Panc1 (cell line): Measurements from ENCODE around the gene RASL11B. TPM values are rescaled to one million over a fixed set of nuclear protein-coding genes. Genes with fewer than 3 reads are reported as not detected.

Experiments used
- ATAC-seq: fragments of 200-7000 bp; cut with Tn5 transposase; 2 replicates; pipeline ENCODE4 v1.9.1; 2020; ENCODE audit warnings: mild to moderate bottlenecking, moderate library complexity
- BruUV-seq: library from RNA; stranded (reverse); fragments of 400-500 nt; replicated peaks from 2 replicates; lab custom pipeline; 2021; lab: Mats Ljungman, UMichigan
- CTCF ChIA-PET: fragments of 300-600 bp; sonication (Branson Sonifier 250); formaldehyde crosslinking; loops from one replicate; lab custom pipeline; 2022; ENCODE audit warnings: antibody characterized with exemption; lab: Charles Lee
- POLR2A ChIA-PET: fragments of 300-600 bp; sonication (Branson Sonifier 250); formaldehyde crosslinking; loops from one replicate; lab custom pipeline; 2022; ENCODE audit warnings: antibody characterized with exemption; lab: Charles Lee
- DNase-seq: peaks from one replicate; pipeline ENCODE4 v3.0.0-alpha.2; 2010; ENCODE audit warnings: low read depth, low spot score
- H3K27ac ChIP-seq: 2 replicates; pipeline ENCODE4 v1.5.1; 2011; ENCODE audit warnings: mild to moderate bottlenecking, low read length, inconsistent platforms
- H3K27me3 ChIP-seq: fragments of 200-500 bp; sonication (Bioruptor generic); 2 replicates; pipeline ENCODE4 v1.6.0; 2014; ENCODE audit warnings: low read length, inconsistent platforms; ENCODE audit not compliant: control insufficient read depth, insufficient read depth
- H3K36me3 ChIP-seq: fragments of 200-500 bp; sonication (Bioruptor generic); 2 replicates; pipeline ENCODE4 v1.5.1; 2014; ENCODE audit warnings: inconsistent platforms, mild to moderate bottlenecking, low read length, moderate library complexity; ENCODE audit not compliant: control insufficient read depth, insufficient read depth
- H3K4me1 ChIP-seq: 2 replicates; pipeline ENCODE4 v1.5.1; 2011; ENCODE audit warnings: inconsistent platforms, mild to moderate bottlenecking, low read length, moderate library complexity; ENCODE audit not compliant: control insufficient read depth, insufficient read depth
- H3K4me3 ChIP-seq, 2 experiments: 2 replicates each; pipeline ENCODE4 v1.5.1; 2011 to 2012; ENCODE audit warnings: low read depth in 2 of 2, low read length in 2 of 2, mild to moderate bottlenecking in 2 of 2, inconsistent platforms in 1 of 2, moderate library complexity in 1 of 2
- H3K9me3 ChIP-seq: fragments of 200-500 bp; sonication (Bioruptor generic); 2 replicates; pipeline ENCODE4 v1.5.1; 2014; ENCODE audit warnings: low read depth, mild to moderate bottlenecking, inconsistent platforms, low read length, moderate library complexity; ENCODE audit not compliant: control insufficient read depth, insufficient read depth
- POLR2AphosphoS5 ChIP-seq: IDR thresholded peaks from 2 replicates; pipeline ENCODE4 v1.6.1; 2012; ENCODE audit warnings: mild to moderate bottlenecking, low read depth, low read length, moderate library complexity
- SIN3A ChIP-seq: IDR thresholded peaks from 2 replicates; pipeline ENCODE4 v1.6.1; 2012; ENCODE audit warnings: low read depth, mild to moderate bottlenecking, low read length, moderate library complexity, borderline replicate concordance; ENCODE audit not compliant: insufficient read depth
- TCF7L2 ChIP-seq: IDR thresholded peaks from 2 replicates; pipeline ENCODE4 v1.6.1; 2011; ENCODE audit warnings: mild to moderate bottlenecking, low read depth, low read length, inconsistent platforms
- in situ Hi-C: cut with HindIII; loops from 2 replicates; pipeline ENCODE4 v1.10.0; 2016; ENCODE audit warnings: low sequenced_read_pairs, low pct_unique_long_range_greater_than_20kb
- intact Hi-C: fragments of 100-400 bp; cut with micrococcal nuclease; formaldehyde crosslinking; loops from one replicate; pipeline ENCODE4 v1.10.0; 2022; ENCODE audit not compliant: unreplicated experiment
- total RNA-seq: library from RNA; stranded (reverse); gene quantifications from one replicate; pipeline ENCODE4 v1.2.1, GENCODE V29; 2021; ENCODE audit not compliant: unreplicated experiment
- TF ChIP-seq, protein P1 (sequence below), 2 experiments: IDR thresholded peaks; 2 replicates each; pipeline ENCODE4 v1.6.1; 2011 to 2012; ENCODE audit warnings: low read depth in 2 of 2, control low read depth in 1 of 2, low read length in 1 of 2, mild to moderate bottlenecking in 1 of 2, moderate library complexity in 1 of 2; ENCODE audit not compliant: insufficient read depth in 1 of 2
- TF ChIP-seq, protein P2 (sequence below): fragments of 450-650 bp; IDR thresholded peaks from 2 replicates; pipeline ENCODE4 v1.5.1; 2017; ENCODE audit warnings: mild to moderate bottlenecking

Gene RASL11B
- total RNA-seq, 1 experiment from 2014 or later: 0.21 TPM

DNA sequence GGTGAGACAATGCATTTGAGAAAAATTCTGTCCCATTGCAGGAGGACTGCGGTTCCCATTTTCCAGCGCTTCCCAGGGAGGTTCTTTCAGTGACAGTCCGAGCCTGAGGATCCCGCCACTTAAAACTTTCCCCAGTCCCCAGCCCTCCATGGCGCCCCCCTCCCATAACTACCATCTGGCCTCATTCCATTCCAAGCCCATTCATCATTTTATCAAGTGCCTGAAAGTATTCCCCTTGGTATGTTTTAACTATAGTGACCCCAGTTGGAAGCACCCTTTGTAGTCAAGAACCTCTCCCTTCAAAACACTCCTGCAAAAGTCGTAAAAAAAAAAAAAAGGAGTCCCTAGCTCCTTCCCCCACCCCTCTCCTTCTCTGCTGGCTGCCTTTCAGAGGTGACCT lies 1.2 kb downstream of the RASL11B start:
- intact Hi-C loops (no loop called here), in situ Hi-C loops (no loop called here)
- H3K4me3 ChIP-seq: no peak overlapping the region

DNA sequence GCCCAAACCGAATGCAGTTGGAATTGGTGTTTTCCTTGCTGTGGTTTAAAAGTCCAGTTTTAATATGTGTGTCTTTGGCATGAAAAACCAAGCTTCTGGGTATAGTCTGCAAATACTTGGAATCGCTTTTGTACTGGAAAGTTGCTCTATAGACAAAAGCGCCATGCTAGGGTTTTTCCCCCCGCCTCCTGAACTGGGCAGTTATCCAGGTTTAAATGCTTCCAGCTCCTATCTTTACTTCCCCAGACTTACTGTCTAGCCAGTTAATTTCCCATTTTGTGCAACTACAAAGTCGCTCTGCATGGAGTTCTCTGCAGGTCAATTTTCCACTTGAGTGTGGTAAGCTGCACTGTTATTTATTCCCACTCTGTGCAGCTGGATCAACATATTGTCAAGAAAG lies 2.7 kb downstream of the RASL11B start:
- no peak for DNase-seq
- in situ Hi-C loops (no loop called here), intact Hi-C loops (no loop called here)
- ATAC-seq: no peak
- ChIA-PET POLR2A (no interaction called here), CTCF (no interaction called here)
- Histone ChIP-seq H3K9me3 (no peaks in the 10 kb centered on the region), H3K4me3 (no peak overlapping the region), H3K4me1 (peaks cover 4% of the 10 kb centered on the region), H3K27me3 (no peaks in the 10 kb centered on the region; the same call in none of the 2 replicates), H3K27ac (no peak overlapping the region), H3K36me3 (no peaks in the 10 kb centered on the region)
- TF ChIP-seq, protein P1, sequence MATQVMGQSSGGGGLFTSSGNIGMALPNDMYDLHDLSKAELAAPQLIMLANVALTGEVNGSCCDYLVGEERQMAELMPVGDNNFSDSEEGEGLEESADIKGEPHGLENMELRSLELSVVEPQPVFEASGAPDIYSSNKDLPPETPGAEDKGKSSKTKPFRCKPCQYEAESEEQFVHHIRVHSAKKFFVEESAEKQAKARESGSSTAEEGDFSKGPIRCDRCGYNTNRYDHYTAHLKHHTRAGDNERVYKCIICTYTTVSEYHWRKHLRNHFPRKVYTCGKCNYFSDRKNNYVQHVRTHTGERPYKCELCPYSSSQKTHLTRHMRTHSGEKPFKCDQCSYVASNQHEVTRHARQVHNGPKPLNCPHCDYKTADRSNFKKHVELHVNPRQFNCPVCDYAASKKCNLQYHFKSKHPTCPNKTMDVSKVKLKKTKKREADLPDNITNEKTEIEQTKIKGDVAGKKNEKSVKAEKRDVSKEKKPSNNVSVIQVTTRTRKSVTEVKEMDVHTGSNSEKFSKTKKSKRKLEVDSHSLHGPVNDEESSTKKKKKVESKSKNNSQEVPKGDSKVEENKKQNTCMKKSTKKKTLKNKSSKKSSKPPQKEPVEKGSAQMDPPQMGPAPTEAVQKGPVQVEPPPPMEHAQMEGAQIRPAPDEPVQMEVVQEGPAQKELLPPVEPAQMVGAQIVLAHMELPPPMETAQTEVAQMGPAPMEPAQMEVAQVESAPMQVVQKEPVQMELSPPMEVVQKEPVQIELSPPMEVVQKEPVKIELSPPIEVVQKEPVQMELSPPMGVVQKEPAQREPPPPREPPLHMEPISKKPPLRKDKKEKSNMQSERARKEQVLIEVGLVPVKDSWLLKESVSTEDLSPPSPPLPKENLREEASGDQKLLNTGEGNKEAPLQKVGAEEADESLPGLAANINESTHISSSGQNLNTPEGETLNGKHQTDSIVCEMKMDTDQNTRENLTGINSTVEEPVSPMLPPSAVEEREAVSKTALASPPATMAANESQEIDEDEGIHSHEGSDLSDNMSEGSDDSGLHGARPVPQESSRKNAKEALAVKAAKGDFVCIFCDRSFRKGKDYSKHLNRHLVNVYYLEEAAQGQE (IDR thresholded peaks at IDR 0.05; ENCODE audit: insufficient read depth in 1 of 2, low read depth in 2 of 2, low read length in 1 of 2): no peak
- TF ChIP-seq TCF7L2 (no peak), SIN3A (no peak)
- TF ChIP-seq, protein P2, sequence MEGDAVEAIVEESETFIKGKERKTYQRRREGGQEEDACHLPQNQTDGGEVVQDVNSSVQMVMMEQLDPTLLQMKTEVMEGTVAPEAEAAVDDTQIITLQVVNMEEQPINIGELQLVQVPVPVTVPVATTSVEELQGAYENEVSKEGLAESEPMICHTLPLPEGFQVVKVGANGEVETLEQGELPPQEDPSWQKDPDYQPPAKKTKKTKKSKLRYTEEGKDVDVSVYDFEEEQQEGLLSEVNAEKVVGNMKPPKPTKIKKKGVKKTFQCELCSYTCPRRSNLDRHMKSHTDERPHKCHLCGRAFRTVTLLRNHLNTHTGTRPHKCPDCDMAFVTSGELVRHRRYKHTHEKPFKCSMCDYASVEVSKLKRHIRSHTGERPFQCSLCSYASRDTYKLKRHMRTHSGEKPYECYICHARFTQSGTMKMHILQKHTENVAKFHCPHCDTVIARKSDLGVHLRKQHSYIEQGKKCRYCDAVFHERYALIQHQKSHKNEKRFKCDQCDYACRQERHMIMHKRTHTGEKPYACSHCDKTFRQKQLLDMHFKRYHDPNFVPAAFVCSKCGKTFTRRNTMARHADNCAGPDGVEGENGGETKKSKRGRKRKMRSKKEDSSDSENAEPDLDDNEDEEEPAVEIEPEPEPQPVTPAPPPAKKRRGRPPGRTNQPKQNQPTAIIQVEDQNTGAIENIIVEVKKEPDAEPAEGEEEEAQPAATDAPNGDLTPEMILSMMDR: no peak
- no TSS peak for BruUV-seq

More for the DNA sequence above, 1.2 kb downstream of the RASL11B start:
- DNase-seq (no peak), ATAC-seq (no peak)
- ChIA-PET POLR2A (no interaction called here), CTCF (no interaction called here)
- H3K4me1 ChIP-seq: peaks cover 4% of the 10 kb centered on the region
- H3K9me3 ChIP-seq: no peaks in the 10 kb centered on the region
- no peaks in the 10 kb centered on the region for H3K36me3 ChIP-seq
- H3K27me3 ChIP-seq: no peaks in the 10 kb centered on the region; the same call in none of the 2 replicates
- BruUV-seq: no TSS peak
- no peak for TF ChIP-seq TCF7L2
- TF ChIP-seq SIN3A: no peak
- TF ChIP-seq POLR2AphosphoS5: no peak
- TF ChIP-seq, protein P2: no peak
- TF ChIP-seq, protein P1 (IDR thresholded peaks at IDR 0.05; ENCODE audit: insufficient read depth in 1 of 2, low read depth in 2 of 2, low read length in 1 of 2): no peak
- H3K27ac ChIP-seq: no peak overlapping the region
